Skin epidermis (tissue), 12 donors: Measurements from ENCODE around the gene MIPOL1.

Experiments used
- H3K27ac ChIP-seq, 21 experiments: fragments of 200-600 bp; sonication (generic) in 11 of 21; one replicate each; pipeline ENCODE4 v1.5.0; 2020; ENCODE audit warnings: mild to moderate bottlenecking in 3 of 21, inconsistent platforms in 2 of 21, moderate library complexity in 2 of 21
- H3K4me3 ChIP-seq, 7 experiments: fragments of 200-600 bp; sonication (generic) in 2 of 7; one replicate each; pipeline ENCODE4 v1.5.0; 2020; ENCODE audit warnings: inconsistent platforms in 2 of 7, mild to moderate bottlenecking in 2 of 7, moderate library complexity in 1 of 7

Gene MIPOL1

DNA sequence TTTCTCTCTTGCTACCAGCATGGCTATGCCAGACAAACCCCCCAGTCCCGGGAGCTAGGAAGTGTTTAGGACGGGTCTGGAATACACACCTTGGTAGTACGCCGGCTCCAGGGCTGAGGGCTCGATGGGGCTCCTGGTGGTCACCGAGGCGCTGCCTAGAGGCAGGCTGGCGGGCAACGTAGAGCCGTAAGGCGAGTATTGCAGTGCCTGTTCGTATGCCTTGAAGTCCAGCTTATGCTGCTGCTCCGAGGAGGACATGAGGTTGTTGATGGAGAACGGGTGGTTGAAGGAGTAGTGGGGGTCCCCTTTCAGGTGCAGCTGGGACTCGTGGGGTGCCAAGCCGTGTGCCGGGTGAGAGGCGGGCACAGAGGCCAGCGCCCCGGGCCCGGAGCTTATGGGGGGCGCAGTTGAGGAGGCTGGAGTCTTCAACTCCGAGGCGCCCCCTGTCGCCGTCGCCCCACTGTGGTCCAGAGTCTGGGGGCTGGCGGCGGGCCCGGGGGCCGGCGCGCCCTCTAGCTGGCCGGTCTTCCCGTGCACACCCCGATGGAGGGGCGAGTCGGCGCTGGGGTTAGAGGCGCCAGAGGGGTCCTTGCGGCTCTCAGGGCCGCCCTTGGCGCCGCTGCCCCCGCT is 393.7 kb downstream of the MIPOL1 start:
- no peak overlapping the region for H3K27ac ChIP-seq
- no peak overlapping the region for H3K4me3 ChIP-seq

DNA sequence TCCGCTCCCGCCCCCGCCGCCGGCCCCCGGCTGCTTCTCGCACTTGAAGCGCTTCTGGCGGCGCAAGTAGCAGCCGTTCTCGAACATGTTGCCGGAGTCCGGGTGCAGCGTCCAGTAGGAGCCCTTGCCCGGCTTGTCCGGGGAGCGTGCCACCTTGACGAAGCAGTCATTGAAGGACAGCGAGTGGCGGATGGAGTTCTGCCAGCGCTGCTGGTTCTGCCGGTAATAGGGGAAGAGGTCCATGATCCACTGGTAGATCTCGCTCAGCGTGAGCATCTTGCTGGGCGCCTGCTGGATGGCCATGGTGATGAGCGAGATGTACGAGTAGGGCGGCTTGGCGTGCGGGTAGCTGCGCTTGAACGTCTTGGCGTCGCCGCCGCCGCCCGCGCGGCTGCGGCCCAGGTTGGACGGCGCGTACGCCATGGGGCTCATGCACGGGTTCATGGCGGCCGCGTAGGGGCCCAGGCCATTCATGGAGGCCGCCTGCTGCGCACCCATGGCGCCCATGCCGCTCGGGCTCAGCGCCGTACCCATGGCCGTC is 394.3 kb downstream of the MIPOL1 start:
- H3K27ac ChIP-seq = no peak overlapping the region
- no peak overlapping the region for H3K4me3 ChIP-seq

DNA sequence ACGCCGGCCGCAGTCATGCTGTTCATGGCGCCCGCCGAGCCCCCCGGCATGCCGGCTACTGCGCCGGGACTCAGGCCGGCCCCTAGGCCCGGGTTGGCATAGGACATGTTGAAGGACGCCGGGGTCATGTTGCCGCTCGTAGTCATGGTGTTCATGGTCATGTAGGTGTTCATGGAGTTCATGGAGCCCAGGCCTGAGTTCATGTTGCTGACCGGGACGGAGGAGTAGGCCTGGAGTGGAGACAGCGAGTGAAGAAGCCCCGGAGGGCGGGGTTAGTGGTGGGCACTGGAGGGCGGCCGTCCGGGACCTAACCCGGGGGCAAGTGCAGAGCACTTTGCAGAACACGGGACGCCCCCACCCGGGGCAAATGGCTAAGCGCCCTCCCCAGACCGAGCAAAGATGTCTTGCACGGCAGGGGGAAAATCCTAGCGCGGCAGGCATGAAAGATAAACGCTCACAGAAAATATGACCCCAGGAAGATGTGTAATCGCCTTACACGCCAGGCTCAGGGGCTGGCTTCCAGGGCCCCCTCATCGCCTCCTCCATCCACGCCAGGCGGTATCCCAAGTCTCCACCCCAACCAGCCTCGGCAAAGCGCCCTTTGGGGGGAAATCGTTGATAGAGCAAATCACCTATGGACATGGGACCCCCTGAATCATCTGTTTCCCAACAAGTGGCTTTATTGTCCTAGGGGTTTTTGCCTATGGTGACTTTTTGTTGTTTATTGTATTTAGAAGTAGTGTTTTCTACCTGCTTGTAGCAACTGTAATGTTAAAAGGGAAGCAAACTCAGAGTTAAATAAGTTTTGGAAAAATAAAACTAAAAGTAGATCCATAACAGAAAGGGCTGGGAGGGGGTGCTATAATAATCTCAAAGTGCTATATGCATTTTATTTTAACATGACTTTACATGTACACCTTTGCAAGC is 395.0 kb downstream of the MIPOL1 start:
- H3K4me3 ChIP-seq = no peak overlapping the region
- no peak overlapping the region for H3K27ac ChIP-seq

DNA sequence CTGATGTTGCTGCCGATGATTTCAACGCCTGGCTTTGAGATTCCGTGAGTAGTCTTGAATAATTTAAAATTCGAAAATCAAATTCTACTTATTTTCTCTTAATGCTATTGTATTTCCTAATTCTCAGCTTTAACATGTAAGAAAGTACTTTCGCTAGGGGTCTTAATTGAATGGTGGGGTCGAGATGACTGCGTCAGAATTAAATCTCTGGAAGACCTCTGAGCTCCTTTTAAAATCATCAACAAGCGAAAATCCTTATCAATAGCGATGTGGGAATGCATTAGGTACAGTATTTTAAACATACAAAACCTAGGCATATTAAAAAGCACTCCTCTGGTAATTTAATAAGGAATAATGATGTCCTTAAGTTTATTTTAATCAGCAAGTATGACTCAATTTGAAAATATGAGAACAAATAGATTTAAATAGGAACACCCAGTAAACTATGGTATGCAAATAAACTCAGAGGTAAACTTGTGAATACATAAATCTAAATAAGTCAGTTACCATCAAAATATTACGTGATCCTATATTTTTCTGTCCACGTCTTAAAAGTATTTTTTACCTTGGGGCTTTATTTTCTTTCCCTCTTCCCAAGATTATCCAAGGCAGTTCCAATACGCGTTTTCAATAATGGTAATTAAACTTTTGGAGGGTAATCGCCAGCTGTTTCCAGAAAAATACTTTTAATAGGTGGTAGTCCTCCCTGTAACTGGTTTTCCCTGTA is 395.9 kb downstream of the MIPOL1 start:
- Histone ChIP-seq H3K27ac (no peak overlapping the region), H3K4me3 (peak overlapping the region in 1 of 7 experiments; percentile 40)

DNA sequence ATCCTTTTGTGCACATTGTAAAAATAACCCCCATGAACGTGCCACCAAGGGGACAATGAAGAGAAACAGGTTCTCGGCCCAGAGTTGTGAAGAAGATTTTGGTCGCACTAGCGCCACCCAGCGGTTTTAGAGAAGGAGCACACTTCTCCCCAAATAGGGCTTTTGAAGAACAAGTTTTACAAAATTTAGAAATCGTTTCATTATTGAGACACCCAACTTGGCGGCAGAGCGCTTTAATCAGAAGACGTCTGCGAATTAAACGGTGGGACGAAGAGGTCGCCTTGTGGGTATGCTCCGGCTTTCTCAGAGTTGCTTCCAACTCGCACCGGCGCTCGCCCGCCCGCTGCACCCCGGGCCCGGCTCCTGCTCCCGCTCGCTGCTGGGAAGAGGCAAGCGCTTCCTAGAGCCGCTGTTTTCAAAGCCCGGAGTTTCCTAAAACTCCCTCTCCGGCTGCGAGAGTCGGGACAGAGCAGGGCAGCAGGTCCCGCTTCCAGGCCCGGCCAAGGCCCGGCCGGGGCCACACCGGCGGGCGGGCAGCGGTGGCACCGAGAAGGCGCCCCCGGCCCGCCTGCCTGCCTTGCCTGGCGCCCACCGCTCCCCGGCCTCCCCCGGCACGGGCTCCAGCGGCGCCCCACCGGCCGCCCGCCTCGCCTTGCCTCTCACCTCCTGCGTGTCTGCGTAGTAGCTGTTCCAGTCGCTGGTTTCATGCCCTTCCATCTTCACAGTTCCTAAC is 396.7 kb downstream of the MIPOL1 start:
- Histone ChIP-seq H3K27ac (peak overlapping the region in 2 of 21 experiments; percentile 4 to 29), H3K4me3 (peak overlapping the region; percentile 6 to 40 (median 27))

DNA sequence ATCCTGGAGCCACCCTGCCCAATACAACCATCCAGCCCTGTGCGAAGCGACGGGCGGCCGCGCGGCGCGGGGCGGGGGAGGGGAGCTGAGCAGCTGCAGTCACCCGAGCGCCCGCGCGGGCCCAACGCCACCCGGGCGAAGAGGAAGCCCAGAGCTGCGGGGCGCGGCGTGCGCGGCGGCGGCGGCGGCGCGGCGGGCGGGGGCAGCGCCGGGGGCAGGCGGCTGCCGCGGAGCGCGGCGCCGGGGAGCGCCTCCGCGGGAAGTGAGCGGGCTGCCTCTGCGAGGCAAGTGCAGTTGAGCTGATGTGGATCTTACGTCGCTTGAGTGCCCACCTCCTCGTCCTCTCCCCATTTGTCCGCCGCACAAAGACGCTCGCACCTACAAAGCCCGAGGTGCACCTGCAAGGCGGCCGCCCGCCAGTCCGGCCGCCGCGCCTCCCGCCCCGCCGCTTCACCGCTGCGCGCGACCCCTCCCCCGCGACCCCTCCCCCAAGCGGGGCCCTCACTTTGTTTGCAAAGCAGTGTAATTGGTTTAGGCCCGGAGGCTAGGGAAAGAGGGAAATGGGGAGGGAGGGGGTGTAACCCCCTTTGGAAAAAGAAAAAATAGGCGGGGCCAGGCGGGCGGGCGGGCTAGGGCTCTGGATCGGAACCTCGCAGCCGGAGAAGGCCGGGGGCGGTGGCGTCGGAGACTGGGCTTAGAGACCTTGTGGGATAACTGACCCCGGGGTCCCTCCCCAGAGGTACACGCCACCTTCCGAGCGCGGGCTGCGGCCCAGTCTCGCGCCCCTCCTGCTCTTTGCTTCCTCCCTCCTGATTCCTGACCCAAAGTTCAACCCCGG is 397.5 kb downstream of the MIPOL1 start, which contains the start of the genes FOXA1 and TTC6:
TSS of gene FOXA1 (minus strand) at position 279 of the 838 bp plus-strand sequence. CDS start at position 2, 277 bp downstream.
TSS of gene TTC6 (plus strand) at position 659 of the 838 bp plus-strand sequence. CDS start 26,436 bp downstream, outside the sequence.
- Histone ChIP-seq H3K4me3 (peak within 1 kb of the TSS; percentile 7 to 40 (median 35)), H3K27ac (peak within 1 kb of the TSS in 2 of 21 experiments; percentile 4 to 29)

DNA sequence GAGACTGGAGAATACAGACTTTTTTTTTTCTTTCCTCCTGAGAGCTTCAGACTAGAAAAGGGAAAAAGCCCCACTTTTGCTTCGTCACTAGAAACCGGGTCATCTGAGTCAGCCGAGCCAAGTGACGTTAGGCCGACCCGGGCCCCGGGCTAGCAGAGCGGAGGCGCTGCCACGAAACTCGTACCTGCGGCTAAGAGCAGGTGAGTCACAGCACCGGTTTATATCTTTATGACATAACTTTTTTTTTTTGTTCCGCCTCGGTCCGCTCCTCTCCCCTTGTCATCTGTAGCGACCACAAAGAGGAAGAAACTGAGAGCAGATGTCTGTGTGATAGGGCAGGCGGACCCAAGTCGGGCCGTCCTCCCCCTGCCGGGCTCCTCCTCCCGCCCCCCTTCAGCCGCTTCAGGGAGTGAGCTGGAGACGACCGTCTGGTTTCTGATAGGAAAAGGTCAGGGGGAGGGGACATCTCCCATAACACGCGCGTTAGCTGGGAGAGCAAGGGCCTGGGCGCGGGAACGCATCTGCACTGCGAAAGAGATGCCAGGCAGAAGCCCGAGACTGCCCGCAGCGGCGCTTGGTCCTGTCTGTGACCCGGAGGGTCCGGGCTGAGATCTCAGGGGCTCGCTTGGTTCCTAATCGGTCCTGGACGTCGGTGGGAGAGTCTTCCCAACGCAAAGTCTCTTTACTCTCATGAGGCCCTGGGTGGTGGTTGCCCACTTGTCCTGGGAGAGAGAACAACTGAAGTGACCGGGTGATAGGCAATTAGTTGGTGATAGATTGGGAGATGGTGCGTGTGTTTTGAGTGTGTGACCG is 398.3 kb downstream of the MIPOL1 start:
- no peak overlapping the region for H3K27ac ChIP-seq

DNA sequence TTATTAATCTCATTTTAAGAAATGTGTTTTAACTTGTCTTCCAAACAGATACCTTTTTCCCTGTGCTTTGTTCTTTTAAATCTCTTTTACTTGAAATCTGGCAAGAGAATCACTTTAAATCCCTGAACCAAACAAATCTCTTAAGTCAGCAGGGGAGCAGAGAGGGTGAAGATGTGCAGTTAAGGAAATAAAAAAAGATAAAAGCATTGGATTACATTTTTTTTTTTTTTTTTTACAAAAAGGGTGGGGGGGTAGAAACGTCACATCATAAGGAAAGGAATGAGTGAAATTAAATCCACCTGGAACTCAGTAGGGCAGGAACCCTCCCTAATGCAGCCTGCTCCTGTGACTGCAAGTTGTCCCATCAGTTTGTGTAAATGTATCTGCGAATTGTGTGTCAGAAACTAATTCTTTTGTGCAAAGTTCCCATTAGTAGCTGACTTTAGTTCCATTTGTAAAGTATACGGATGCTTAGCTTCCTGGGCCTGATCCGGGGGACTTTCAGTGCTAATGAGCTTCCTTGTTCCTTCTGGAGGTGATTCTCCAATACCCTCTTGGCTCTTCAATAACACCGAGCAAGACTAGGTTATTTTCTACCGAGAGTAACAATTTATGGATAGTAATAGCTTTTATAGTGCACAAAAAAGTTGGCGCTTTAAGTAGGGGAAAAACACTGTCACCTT is 399.2 kb downstream of the MIPOL1 start:
- H3K27ac ChIP-seq = no peak overlapping the region

More for the DNA sequence above, 398.3 kb downstream of the MIPOL1 start:
- H3K4me3 ChIP-seq = peak overlapping the region; percentile 2 to 40 (median 24)

DNA sequence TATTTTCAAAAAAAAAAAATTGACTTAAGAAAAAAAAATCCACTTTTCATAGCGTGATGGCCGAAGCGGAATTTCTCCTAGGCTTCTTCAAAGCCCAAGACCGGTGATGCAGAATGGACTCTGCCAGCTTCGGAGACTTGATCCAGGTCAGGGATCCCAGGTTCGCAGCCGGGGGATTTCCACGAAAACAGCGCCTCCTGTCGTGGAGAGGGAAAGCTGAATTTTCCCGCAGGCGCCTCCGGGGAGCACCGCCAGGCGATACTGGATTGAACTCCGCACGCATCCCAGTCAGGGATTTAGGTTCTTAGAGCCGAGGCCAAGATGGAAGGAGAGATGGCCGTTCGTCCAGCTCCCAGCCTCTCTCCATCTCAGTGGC is 399.8 kb downstream of the MIPOL1 start:
- Histone ChIP-seq H3K4me3 (no peak overlapping the region), H3K27ac (no peak overlapping the region)

More for the DNA sequence above, 399.2 kb downstream of the MIPOL1 start:
- no peak overlapping the region for H3K4me3 ChIP-seq

DNA sequence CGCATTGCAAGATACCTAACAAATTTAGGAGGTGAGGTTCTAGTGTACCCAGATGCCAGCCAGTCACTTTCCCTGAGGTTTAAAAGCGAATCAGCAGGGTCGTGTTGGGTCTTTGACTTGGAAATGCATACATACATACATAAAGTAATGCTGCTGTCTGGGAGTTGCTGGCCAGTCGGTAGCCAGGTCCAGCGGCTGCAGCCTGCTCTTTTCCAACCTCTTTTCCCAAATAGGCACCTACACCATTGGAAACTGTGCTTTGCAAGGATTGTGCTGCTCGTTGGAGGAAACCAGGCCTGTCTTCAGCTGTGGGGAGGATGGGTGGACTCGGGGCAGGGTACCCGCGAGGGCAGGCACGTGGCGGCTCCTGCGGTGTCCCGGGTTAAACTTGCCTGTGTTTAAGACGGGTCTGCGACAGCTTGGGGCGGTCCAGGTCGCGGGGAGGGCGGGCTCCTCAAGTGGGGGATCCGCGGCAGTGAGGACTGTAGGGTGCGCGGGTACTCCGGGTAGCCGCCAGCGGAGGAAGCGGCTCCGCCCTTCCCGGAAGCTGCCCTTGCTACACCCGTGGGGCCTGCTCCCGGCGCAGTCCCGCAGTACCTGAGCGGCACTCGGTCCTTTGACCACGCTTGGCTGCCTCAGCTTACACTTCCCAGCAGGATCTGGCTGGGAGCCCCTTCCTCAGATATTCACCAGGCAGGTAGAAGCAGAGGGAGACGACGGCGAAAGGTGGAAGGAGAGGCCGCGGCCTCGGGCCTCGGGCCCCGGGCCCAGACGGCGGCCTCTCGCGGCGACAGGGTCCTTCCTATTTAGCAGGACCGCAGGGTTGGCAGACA is 400.4 kb downstream of the MIPOL1 start:
- Histone ChIP-seq H3K27ac (no peak overlapping the region), H3K4me3 (peak overlapping the region in 1 of 7 experiments; percentile 5)

DNA sequence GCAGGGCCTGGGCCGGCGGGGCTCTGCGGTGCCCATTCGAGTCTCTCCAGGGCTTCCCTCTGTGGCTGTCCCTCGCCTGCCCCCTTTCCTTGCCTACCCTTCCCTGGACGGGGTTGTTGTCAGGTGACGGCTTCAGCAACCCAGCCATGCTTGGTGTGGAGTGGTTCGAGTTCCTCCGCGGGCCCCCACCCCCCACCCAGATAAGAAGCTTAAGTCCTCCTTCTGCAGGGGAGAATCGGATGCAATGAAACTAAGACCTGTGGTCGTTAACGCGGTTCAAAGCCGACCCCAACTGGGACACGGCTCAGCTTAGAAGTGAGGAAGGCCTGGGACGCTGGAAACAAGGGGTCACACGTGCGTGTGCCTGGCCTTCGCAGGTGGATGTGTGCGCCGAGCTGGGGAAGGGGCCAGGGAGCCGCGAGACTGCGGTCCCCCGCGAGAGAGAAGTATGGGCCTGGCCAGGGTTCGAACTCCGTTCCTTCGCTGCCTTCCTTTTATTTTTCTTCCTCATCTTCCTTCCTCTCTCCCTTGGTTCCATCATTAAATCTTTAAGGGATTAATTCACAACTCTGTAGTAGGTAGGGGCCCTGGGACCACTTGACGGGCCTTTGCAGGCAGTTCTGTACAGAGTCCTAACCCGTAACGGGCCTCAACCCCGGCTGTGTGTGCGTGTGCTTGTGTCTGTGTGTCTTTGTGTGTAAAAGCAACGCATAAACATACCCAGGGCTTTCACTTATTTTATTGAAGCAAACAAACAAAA is 401.2 kb downstream of the MIPOL1 start:
- H3K4me3 ChIP-seq = peak overlapping the region in 1 of 7 experiments; percentile 5
- no peak overlapping the region for H3K27ac ChIP-seq

DNA sequence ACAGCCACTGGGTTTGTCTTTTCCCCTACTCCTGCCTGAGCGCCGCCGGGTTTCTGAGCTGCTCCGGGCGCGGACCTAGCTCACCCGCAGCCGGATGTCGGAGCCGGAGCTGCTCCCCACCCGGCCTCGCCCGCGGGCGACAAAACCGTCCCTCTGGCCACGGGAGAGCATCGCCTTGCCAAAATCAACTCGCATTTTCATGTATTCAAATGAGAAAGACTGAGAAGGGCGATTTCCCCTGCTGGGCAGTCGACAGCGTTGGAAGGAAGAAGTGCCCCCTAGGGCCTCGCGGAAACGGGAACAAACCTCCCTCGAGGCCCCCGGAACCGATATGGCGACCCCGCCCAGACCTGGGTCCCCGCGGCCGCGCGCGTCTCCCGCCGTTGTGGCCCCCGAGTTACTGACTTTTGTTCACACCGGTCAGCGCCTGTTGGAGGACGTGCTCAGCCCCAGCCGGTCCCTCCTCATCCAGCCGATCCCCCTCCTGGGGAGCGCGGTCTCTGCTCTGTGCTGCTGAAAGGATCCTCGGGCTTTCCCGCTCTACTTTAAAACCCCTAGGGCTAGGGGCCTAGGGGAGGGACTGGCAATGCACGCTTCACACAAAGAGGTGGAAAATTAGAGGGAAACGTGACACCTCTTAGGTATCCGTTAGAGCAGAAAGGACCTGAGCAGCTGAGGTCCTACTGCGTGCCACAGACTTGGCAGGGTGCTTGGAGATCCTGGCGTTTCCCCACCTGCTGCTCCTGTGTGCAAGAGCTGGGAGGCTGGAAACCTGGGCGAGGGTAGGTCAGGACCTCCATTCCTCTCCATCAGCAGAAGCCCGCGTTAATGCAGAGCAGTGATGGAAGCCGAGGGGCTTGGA is 402.0 kb downstream of the MIPOL1 start:
- H3K27ac ChIP-seq = no peak overlapping the region
- no peak overlapping the region for H3K4me3 ChIP-seq

DNA sequence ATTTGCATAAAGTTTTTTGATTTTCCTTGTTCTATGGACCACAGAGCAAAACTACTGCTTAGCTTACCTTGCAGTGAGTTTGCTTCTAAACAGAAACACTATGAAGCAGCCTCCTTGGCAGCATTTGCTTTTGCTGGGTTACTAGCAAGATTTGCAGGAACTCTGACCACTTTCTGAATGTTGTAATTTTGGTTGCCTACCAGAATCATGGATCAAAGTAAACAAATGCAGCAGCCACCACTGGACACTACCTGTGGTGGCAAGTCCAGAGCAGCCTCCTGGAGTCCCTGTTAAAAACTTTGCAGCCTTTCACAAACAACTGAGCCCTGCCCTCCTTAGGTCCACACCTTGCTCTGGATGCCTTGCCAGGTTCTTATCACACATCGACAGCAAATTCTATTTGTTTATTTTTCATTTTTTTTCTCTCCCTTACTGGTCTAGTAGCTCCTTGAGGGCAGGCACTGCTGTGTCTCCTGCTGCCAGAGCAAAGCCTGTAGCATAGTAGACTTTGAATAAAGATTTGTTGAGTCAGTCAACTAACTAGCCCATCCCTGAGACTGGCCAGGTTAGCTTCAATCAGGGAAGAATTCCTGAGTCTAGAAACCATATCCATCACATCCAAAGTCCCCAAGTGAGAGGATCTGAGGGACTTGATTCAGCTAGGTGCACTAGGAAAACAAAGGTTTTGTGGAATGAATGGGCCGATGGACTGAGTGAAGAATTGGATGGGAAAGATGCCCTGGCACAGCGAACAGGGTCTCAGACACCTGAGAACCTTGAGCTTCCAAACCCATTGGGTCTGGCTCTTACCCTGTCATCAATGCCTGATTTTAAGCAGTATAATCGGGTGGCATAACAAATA is 403.4 kb downstream of the MIPOL1 start:
- no peak overlapping the region for H3K4me3 ChIP-seq
- H3K27ac ChIP-seq = no peak overlapping the region
